Central memory CD4-positive, alpha-beta T cell (primary cell): ENCODE data around the gene NF1.
"Not testable (repeated sequence)": the region's sequence is repeated elsewhere in the genome, so short reads cannot be mapped to it uniquely, and the experiment has no call there.

ENCODE experiments used
- DNase-seq: peaks from one replicate; pipeline ENCODE4 v3.0.0; 2022
- total RNA-seq, 3 experiments: gene quantifications; one replicate each; lab custom pipeline; 2026; lab: John Stamatoyannopoulos, UW

The NF1 gene
- total RNA-seq, result 45.1 to 81.0 (median 75.8) reads per million in 3 experiments

- DNase-seq, result peak; percentile 78
Observed at GRCh38 chr17:31094600-31095235, at the start of gene NF1. Gene NF1, plus strand, starts transcription at chr17:31094977. Its CDS starts 333 bp downstream, at chr17:31095310.

- DNase-seq, result not testable (repeated sequence)
Observed at GRCh38 chr17:31046856-31047425, 47.8 kb upstream of the NF1 start.

- no peak for DNase-seq
Observed at GRCh38 chr17:31048142-31048541, 46.6 kb upstream of the NF1 start.

- DNase-seq, result no peak
Observed at GRCh38 chr17:31048780-31049179, 46.0 kb upstream of the NF1 start.

GRCh38 chr17:31050948-31051347 is 43.8 kb upstream of the NF1 start:
- no peak for DNase-seq

- no peak for DNase-seq
Observed at GRCh38 chr17:31051506-31051905, 43.3 kb upstream of the NF1 start.

- DNase-seq, result no peak
Observed at GRCh38 chr17:31052187-31052889, 42.4 kb upstream of the NF1 start.

- DNase-seq, result no peak
Observed at GRCh38 chr17:31053071-31053470, 41.7 kb upstream of the NF1 start.

GRCh38 chr17:31054761-31055160 is 40.0 kb upstream of the NF1 start:
- no peak for DNase-seq

- DNase-seq, result no peak
Observed at GRCh38 chr17:31058976-31059375, 35.8 kb upstream of the NF1 start.

- DNase-seq, result no peak
Observed at GRCh38 chr17:31060791-31061550, 33.8 kb upstream of the NF1 start.

GRCh38 chr17:31061678-31062077 is 33.1 kb upstream of the NF1 start:
- DNase-seq, result no peak

- DNase-seq, result no peak
Observed at GRCh38 chr17:31062346-31062745, 32.4 kb upstream of the NF1 start.

- no peak for DNase-seq
Observed at GRCh38 chr17:31064707-31065106, 30.1 kb upstream of the NF1 start.

- DNase-seq, result no peak
Observed at GRCh38 chr17:31067691-31068184, 27.0 kb upstream of the NF1 start.

GRCh38 chr17:31068291-31068690 is 26.5 kb upstream of the NF1 start:
- DNase-seq, result peak; percentile 6

GRCh38 chr17:31072186-31072585 is 22.6 kb upstream of the NF1 start:
- no peak for DNase-seq

- DNase-seq, result no peak
Observed at GRCh38 chr17:31073411-31073810, 21.4 kb upstream of the NF1 start.

GRCh38 chr17:31074772-31075555 is 19.8 kb upstream of the NF1 start:
- DNase-seq, result no peak

- no peak for DNase-seq
Observed at GRCh38 chr17:31078290-31078689, 16.5 kb upstream of the NF1 start.

- DNase-seq, result no peak
Observed at GRCh38 chr17:31079731-31080130, 15.0 kb upstream of the NF1 start.

GRCh38 chr17:31085563-31085962 is 9.2 kb upstream of the NF1 start:
- DNase-seq, result no peak
